ENCODE data around the gene GOLGA1. TPM values are rescaled to one million over a fixed set of nuclear protein-coding genes. Genes with fewer than 3 reads are reported as not detected.

Gene GOLGA1
- total and polyA plus RNA-seq, 9 of the 15 experiments (the other 6 are each of a cell fraction or from before 2014, with no cell fraction given): 2.9 to 15.9 (median 8.5) TPM

GRCh38 chr9:124831642-124832364, 109.1 kb downstream of the GOLGA1 start (continued):
- TF ChIP-seq ZNF584 (CRISPR knock-in tag; IDR thresholded peaks at IDR 0.05; ENCODE audit: low read depth) (no peak), ZNF449 (CRISPR knock-in tag; IDR thresholded peaks at IDR 0.05) (no peak), ZNF583 (CRISPR knock-in tag; IDR thresholded peaks at IDR 0.05) (no peak), RBM25 (IDR thresholded peaks at IDR 0.05; ENCODE audit: low read depth, low read length, severe bottlenecking) (peak; percentile 19), FIP1L1 (IDR thresholded peaks at IDR 0.05; ENCODE audit: low read depth, low read length, poor library complexity, severe bottlenecking) (no peak), ZNF263 (CRISPR knock-in tag; IDR thresholded peaks at IDR 0.05; ENCODE audit: borderline replicate concordance) (no peak), ZNF445 (CRISPR knock-in tag; IDR thresholded peaks at IDR 0.05; ENCODE audit: low read depth) (no peak), GTF2E2 (tag; IDR thresholded peaks at IDR 0.05) (peak; percentile 43; the same call in 1 of the 2 replicates), SPI1 (IDR thresholded peaks at IDR 0.05; ENCODE audit: borderline replicate concordance, low read depth, low read length) (no peak), E2F5 (CRISPR knock-in tag; IDR thresholded peaks at IDR 0.05) (no peak), DPF2 (IDR thresholded peaks at IDR 0.05) (no peak), ZNF668 (CRISPR knock-in tag; IDR thresholded peaks at IDR 0.05) (no peak), ZNF785 (CRISPR knock-in tag; IDR thresholded peaks at IDR 0.05) (no peak), BCOR (IDR thresholded peaks at IDR 0.05) (peak; percentile 41; the same call in 1 of the 2 replicates), SNAPC5 (CRISPR knock-in tag; IDR thresholded peaks at IDR 0.05) (no peak), TCF7 (IDR thresholded peaks at IDR 0.05; ENCODE audit: borderline replicate concordance) (no peak)
- TF ChIP-seq, protein P1, sequence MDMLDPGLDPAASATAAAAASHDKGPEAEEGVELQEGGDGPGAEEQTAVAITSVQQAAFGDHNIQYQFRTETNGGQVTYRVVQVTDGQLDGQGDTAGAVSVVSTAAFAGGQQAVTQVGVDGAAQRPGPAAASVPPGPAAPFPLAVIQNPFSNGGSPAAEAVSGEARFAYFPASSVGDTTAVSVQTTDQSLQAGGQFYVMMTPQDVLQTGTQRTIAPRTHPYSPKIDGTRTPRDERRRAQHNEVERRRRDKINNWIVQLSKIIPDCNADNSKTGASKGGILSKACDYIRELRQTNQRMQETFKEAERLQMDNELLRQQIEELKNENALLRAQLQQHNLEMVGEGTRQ (CRISPR knock-in tag; IDR thresholded peaks at IDR 0.05): no peak
